Activated T-cell treated with anti-CD3 and anti-CD28 coated beads for 1 hour (primary cell): ENCODE measurements around the gene VPS4B.
"Not testable (repeated sequence)": the region's sequence is repeated elsewhere in the genome, so short reads cannot be mapped to it uniquely, and the experiment has no call there.

Experiments used
- DNase-seq: peaks from one replicate; pipeline ENCODE4 v3.0.0-alpha.2; 2020; ENCODE audit warnings: low read depth

The VPS4B gene

DNA sequence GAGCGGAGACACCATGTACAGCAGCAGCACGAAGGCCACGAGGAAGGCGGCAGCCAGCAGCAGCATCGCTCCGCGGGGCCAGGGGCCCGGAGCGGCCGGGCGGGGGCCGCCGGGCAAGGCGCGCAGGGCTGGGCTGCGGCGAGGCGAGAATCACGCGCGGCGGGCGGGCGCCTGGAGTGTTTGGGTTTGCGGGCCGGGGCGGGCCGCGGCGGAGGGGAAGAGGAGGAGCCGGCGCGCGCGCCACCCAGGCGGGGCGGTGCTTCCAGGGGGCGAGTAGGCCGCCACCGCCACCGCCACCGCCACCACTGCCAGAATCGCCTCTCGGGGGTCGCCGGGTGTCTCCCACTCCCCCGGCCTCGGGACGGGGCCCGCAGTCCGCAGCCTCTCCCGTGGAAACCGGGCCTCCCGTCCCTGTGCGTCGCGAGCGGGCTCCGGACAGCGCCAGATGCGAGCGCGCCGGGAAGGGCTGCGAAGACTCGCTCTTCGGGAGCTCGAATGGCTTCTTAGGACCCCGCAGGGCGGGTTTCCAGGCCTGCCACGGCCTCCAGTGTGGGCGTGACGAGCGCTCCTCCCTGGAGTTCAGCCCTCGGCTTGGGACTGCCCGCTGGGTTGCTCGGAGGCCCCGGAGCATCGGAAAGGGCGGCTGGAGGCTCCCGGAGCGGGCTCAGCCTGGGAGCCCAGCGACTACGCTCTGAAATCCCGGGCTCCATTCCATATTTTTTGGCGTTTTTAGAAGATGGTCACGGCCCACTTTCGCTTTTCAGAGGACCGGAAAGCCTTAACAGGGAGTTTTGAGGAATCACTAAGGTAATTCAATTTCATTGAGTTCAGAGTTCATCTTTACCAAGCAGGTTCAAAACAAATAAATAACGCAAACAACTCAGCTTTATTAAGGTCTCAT is 55.0 kb downstream of the VPS4B start, which contains the start of gene KDSR:
KDSR (minus strand) TSS at position 154 of the 901 bp plus-strand sequence; CDS start at position 66, 88 bp downstream.
- DNase-seq: peak; percentile 77

GRCh38 chr18:63366213-63367052 is 55.8 kb downstream of the VPS4B start:
- DNase-seq: peak; percentile 51

DNA sequence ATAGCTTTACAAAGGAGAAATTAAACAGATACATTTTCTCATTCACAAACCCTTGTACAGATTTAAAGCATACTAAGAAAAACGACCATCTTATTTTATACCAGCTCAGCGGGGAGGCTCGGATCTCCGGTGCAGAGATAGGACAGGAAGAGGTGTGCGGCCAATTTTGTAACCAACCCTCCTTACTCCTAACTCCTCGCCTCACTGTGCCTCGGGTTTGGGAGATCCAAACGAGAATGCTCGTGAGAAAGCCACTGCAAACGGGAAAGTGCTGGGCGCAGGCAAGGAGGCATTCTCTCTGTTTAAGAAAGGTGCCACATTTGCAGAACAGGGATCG is 56.4 kb downstream of the VPS4B start:
- no peak for DNase-seq

DNA sequence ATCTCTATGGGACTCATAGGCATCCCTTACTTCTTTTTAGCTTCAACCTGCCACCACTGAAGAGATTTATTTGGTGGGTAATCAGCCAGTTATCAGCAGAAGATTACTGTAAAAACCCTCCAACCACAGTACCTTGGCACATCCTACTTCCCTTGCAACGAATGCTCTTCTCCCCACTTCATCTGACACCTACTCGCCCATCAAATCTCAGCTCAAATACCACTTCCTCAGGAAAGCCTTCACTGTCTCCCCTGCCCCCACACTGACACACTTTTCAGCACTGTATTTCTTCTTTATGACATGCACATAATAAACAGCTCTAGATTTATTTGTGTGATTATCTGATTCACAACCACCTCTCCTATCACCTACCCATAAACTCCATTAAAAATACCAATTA is 58.3 kb downstream of the VPS4B start:
- no peak for DNase-seq

GRCh38 chr18:63363420-63363819 is 58.9 kb downstream of the VPS4B start:
- not testable (repeated sequence) for DNase-seq

DNA sequence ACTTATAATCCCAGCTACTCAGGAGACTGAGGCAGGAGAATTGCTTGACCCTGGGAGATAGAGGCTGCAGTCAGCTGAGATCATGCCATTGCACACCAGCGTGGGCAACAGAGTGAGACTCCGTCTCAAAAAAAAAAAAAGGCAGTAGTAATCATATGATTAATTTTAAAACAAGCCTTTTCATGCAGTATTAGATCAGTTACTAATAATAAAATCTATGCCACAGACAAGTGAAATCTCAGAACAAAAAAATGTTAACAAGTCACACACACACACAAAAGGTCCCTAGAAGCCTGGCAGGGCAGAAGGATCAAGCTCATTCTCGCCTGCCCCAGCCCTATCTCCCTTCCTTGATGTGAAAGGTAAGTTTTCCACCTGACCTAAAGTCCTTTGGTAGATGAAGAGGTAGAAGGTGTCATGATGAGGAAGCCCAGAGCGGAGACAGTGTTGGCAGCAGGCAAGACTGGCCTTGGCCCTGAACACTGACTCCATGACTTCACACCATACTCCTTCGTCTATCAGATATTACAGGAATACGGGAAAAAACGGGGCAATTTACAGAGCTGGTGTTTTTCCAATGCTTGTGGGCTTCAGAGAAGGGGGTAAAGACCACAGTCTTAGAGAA is 65.9 kb downstream of the VPS4B start:
- DNase-seq: no peak

DNA sequence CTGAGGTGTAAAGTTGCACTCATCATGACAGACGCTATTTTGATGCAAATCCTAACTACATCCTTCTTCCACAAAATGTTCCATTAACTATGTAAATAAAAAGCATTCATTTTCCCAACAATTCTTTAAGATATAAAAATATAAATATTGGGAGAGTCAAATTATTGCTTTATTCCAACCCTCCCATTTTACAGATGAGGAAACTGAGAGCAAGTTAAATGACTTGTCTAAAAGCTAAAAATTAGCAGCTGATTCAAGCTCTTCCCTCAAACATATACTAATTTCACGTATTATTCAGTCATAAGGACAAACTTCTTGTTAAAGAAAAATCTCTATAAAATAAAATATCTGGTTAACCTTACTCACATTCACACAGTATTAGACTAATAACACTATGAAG is 72.0 kb downstream of the VPS4B start:
- DNase-seq: no peak

DNA sequence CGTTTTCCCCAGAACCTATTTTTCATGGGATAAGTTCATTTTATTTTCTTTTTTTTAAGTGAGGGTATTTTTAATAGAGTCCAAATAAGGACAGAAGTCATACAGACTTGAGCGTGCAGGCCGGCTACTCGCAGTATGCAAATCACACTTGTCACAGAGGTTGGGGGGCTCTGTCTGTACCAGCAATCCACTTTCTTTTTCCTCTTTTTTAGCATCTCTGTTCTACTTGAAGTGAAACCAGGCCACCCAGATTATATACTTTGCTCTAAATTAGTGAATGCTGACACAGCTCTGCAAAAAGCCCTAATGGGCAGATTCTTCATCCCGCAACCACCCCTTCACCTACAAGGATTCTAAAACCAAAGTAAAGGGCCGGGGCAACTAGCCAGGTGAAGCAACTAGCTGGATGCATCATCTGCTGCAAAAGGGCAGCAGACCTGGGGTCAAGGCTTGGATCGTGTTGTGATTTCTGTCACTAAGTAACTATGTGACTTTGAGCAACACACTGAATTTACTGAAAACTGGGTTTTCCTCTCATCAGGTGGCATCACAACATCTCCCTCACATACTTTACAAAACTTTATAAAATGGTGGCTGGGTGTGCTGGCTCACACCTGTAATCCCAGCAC is 73.7 kb downstream of the VPS4B start:
- no peak for DNase-seq

- no peak for DNase-seq
Measured at GRCh38 chr18:63346480-63347183, 75.6 kb downstream of the VPS4B start.

DNA sequence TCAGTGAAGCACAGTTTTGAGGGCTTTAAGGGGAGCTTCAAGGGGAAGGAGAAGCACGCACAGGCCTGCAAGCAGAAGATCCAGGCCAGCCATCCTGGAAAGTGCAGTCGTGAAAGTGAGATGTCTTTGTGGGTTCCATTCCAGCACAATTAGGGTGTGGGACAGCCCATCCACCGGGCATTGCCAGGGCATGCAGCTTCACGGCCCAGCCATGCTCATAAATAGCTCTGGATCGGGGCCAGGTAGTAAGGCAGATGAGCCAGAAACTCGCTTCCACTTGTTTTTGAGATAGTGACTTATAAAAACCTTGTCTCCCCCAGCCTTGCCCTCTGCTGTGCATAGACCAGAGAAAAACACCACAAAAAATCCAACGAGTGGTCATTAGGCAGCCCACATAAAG is 76.2 kb downstream of the VPS4B start:
- no peak for DNase-seq

GRCh38 chr18:63344918-63345317 is 77.4 kb downstream of the VPS4B start:
- DNase-seq: no peak

DNA sequence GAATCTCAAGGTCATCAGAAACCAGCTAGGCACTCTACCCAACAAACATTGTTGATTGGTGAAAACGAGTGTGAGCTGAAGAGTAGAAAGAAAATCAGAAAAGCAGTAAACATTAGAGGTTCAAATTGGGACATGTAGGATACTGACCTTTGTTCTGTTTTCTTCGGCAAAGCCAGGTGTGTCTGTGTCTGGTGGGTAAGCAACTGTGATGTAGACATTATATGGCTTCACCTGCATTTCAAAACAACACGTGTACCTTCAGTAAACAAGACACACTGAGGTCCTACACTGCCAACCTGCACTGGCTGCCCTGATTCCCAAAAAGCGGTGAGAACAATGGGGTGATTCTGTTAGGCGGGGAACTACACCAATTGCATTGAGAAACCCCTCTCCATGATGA is 78.0 kb downstream of the VPS4B start:
- no peak for DNase-seq

DNA sequence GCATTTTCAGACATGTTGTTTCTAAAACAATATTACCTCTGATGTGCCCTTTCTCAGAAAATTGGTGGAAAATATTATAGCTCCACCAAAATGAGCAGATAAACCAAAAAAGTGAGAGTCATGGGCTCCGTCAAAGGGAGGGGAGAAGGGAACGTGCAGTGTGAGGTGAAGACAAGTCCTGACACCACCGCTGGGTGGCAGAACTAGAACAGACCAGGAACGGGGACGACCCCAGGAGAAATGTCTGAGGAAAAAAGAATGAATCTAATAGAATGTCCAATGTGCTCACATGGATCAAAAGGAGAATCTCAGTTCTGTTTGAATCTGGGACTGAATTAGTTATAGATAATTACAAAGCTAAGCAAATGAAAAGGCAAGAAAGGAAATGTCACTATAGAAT is 80.1 kb downstream of the VPS4B start:
- DNase-seq: no peak

GRCh38 chr18:63339920-63340484 is 82.3 kb downstream of the VPS4B start:
- peak; percentile 24 for DNase-seq
